MM.1S (cell line): ENCODE measurements around the gene DIO3.

ENCODE experiments used
- DNase-seq: peaks from one replicate; pipeline ENCODE4 v3.0.0-alpha.2; 2015
- H2AFZ ChIP-seq: fragments of 300-600 bp; sonication (generic); 2 replicates; pipeline ENCODE4 v1.6.0; 2016; ENCODE audit warnings: antibody characterized with exemption, low read length
- H3F3A ChIP-seq: fragments of 300-600 bp; sonication (generic); 2 replicates; pipeline ENCODE4 v1.6.1; 2016; ENCODE audit warnings: mild to moderate bottlenecking, antibody characterized with exemption, low read length, moderate library complexity, mixed read lengths; ENCODE audit not compliant: insufficient read depth
- H3K27ac ChIP-seq: fragments of 300-600 bp; sonication (generic); 2 replicates; pipeline ENCODE4 v1.5.1; 2016; ENCODE audit warnings: mild to moderate bottlenecking, low read length
- H3K27me3 ChIP-seq: fragments of 300-600 bp; sonication (generic); replicated peaks from 2 replicates; pipeline ENCODE4 v1.6.0; 2016; ENCODE audit warnings: low read length; ENCODE audit not compliant: insufficient read depth
- H3K36me3 ChIP-seq: fragments of 300-600 bp; sonication (generic); replicated peaks from 2 replicates; pipeline ENCODE4 v1.6.1; 2016; ENCODE audit warnings: mild to moderate bottlenecking, low read length, mixed read lengths; ENCODE audit not compliant: insufficient read depth
- H3K4me1 ChIP-seq: fragments of 300-600 bp; sonication (generic); 2 replicates; pipeline ENCODE4 v1.6.1; 2016; ENCODE audit warnings: low read length, mixed read lengths
- H3K4me2 ChIP-seq: fragments of 300-600 bp; sonication (generic); 2 replicates; pipeline ENCODE4 v1.6.0; 2016; ENCODE audit warnings: low read depth, low read length
- H3K4me3 ChIP-seq: fragments of 300-600 bp; sonication (generic); 2 replicates; pipeline ENCODE4 v1.5.1; 2016; ENCODE audit warnings: low read length, mixed read lengths
- H3K79me2 ChIP-seq: fragments of 300-600 bp; sonication (generic); 2 replicates; pipeline ENCODE4 v1.6.1; 2016; ENCODE audit warnings: mixed run types, low read length, mixed read lengths
- H3K9ac ChIP-seq: fragments of 300-600 bp; sonication (generic); 2 replicates; pipeline ENCODE4 v1.6.1; 2016; ENCODE audit warnings: low read length, mixed read lengths
- H3K9me2 ChIP-seq: fragments of 300-600 bp; sonication (generic); replicated peaks from 2 replicates; pipeline ENCODE4 v1.6.1; 2016; ENCODE audit warnings: mild to moderate bottlenecking, low read length, mixed read lengths; ENCODE audit not compliant: insufficient read depth
- H3K9me3 ChIP-seq: fragments of 300-600 bp; sonication (generic); replicated peaks from 2 replicates; pipeline ENCODE4 v1.6.1; 2016; ENCODE audit warnings: mild to moderate bottlenecking, low read length, mixed read lengths; ENCODE audit not compliant: insufficient read depth
- H4K20me1 ChIP-seq: fragments of 300-600 bp; sonication (generic); 2 replicates; pipeline ENCODE4 v1.6.1; 2016; ENCODE audit warnings: mild to moderate bottlenecking, low read length, moderate library complexity, mixed read lengths; ENCODE audit not compliant: insufficient read depth
- CTCF ChIP-seq: fragments of 300-600 bp; sonication (generic); IDR thresholded peaks from 2 replicates; pipeline ENCODE4 v1.5.1; 2016; ENCODE audit warnings: antibody characterized with exemption, low read length, mixed read lengths
- EZH2 ChIP-seq: fragments of 300-600 bp; sonication (generic); optimal IDR thresholded peaks from 2 replicates; pipeline ENCODE3; 2017; ENCODE audit warnings: low read depth, mild to moderate bottlenecking, antibody characterized with exemption, low read length, mixed read lengths
- EZH2phosphoT487 ChIP-seq: fragments of 300-600 bp; sonication (generic); IDR thresholded peaks from 2 replicates; pipeline ENCODE4 v1.6.1; 2018; ENCODE audit warnings: antibody characterized with exemption, low read length

DIO3 gene

GRCh38 chr14:101593411-101594238, 32.3 kb downstream of the DIO3 start:
- TF ChIP-seq CTCF (no peak), EZH2phosphoT487 (no peak), EZH2 (no peak)
- Histone ChIP-seq H3K4me3 (no peak overlapping the region), H3K27ac (no peak overlapping the region), H3K4me2 (no peak overlapping the region), H2AFZ (no peak overlapping the region), H3K9me3 (no peaks in the 10 kb centered on the region), H3K9me2 (no peaks in the 10 kb centered on the region), H3K27me3 (no peaks in the 10 kb centered on the region; the same call in 1 of the 2 replicates), H3K9ac (no peak overlapping the region), H4K20me1 (no peaks in the 10 kb centered on the region), H3K79me2 (no peaks in the 10 kb centered on the region), H3F3A (no peaks in the 10 kb centered on the region), H3K36me3 (no peaks in the 10 kb centered on the region), H3K4me1 (no peaks in the 10 kb centered on the region)
- DNase-seq = no peak

- no peak overlapping the region for H2AFZ ChIP-seq
- no peaks in the 10 kb centered on the region for H3K9me2 ChIP-seq
- H3K79me2 ChIP-seq = no peaks in the 10 kb centered on the region
- no peak for DNase-seq
- no peaks in the 10 kb centered on the region for H3K36me3 ChIP-seq
- no peaks in the 10 kb centered on the region for H3F3A ChIP-seq
- H3K4me3 ChIP-seq = no peak overlapping the region
- H3K4me1 ChIP-seq = no peaks in the 10 kb centered on the region
- H3K27me3 ChIP-seq = no peaks in the 10 kb centered on the region; the same call in 1 of the 2 replicates
- no peak overlapping the region for H3K9ac ChIP-seq
- no peak overlapping the region for H3K27ac ChIP-seq
- no peaks in the 10 kb centered on the region for H3K9me3 ChIP-seq
- H3K4me2 ChIP-seq = no peak overlapping the region
- H4K20me1 ChIP-seq = no peaks in the 10 kb centered on the region
- no peak for TF ChIP-seq EZH2
- no peak for TF ChIP-seq CTCF
- TF ChIP-seq EZH2phosphoT487 = no peak
Measured at GRCh38 chr14:101594511-101595148, 33.3 kb downstream of the DIO3 start.

DNA sequence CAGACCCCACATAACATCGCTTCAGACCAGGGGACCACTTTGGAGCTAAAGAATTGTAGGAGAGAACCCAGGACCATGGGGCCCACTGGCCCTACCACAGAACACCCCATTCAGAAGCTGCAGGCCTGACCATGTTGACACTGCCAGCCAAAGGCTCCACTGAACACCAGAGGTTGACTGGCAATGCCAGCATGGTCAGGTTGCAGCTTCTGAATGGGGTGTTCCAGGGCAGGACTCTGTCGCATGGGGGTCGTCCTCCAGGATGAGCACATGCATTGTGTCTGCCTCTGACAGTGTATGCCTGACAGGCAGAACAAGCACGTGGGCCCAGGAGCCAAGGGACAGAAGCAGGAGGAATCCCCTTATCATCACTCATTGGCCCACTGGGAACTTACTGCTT, 34.1 kb downstream of the DIO3 start:
- Histone ChIP-seq H3K9ac (no peak overlapping the region), H2AFZ (no peak overlapping the region), H3K4me2 (no peak overlapping the region), H3F3A (no peaks in the 10 kb centered on the region), H3K4me3 (no peak overlapping the region), H3K27me3 (no peaks in the 10 kb centered on the region; the same call in 1 of the 2 replicates), H3K9me2 (no peaks in the 10 kb centered on the region), H3K27ac (no peak overlapping the region), H4K20me1 (no peaks in the 10 kb centered on the region), H3K4me1 (no peaks in the 10 kb centered on the region), H3K79me2 (no peaks in the 10 kb centered on the region), H3K9me3 (no peaks in the 10 kb centered on the region), H3K36me3 (no peaks in the 10 kb centered on the region)
- no peak for DNase-seq
- no peak for TF ChIP-seq EZH2
- no peak for TF ChIP-seq CTCF
- no peak for TF ChIP-seq EZH2phosphoT487
